HG02938 (cell line): ENCODE measurements around the gene NEURL1B.

ENCODE experiments used
- ATAC-seq: cut with Tn5 transposase; IDR thresholded peaks from one replicate; pipeline ENCODE4 v1.9.1; 2021; ENCODE audit warnings: mild to moderate bottlenecking, moderate library complexity; ENCODE audit not compliant: unreplicated experiment

Gene NEURL1B

GRCh38 chr5:172727551-172727950 lies 86.5 kb downstream of the NEURL1B start:
- no peak for ATAC-seq

GRCh38 chr5:172728481-172729241 lies 87.6 kb downstream of the NEURL1B start:
- ATAC-seq = no peak

GRCh38 chr5:172729588-172729987 lies 88.5 kb downstream of the NEURL1B start:
- ATAC-seq = no peak

DNA sequence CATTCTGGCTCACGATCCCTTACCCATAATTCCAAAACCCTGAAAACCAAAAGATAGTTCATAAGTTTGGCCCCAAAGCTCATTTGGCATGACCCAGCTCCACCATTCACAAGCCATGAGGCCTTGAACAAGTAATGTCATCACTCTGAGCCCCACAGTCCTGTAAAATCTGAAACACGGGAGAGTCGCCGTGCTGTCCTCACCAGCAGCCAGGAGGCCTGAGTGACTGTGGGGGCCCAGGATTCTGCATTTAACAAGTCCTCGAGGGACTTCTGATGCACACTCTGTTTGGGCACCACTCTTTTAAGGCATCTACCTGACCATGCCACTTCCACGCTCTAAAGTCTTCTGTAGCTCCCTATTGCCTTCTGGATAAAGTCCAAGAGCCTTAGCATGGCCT lies 89.2 kb downstream of the NEURL1B start:
- ATAC-seq = no peak

DNA sequence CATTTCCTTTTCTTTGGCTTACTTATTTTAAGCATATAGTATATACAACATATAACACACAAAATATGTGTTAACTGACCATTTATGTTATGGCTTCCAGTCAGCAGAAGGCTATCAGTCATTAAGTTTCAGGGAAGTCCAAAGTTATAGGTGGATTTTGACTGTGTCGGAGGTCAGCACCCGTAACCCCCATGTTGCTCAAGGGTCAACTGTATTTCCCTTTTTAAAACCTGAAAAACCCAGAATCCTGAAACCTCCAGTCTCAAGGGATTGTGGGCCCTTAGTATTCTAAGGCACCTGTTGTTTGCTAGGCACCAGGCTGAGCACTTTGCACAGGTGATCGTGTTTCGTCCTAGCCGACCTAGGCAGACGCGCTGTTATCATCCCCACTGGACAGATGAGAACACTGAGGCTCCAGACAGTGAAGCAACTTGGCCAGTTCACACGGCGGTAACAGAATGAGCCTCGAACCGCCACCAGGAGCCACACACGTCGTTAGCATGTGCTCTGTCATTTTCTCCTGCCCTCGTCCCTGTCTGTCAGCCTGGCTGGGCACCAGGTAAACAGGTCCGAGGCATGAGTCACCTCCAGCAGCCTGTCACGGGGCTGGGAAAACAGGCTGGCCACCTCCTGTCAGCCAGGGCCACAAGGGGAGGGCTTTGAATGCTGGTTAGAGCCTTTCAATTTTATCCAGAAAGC lies 90.1 kb downstream of the NEURL1B start:
- no peak for ATAC-seq

- no peak for ATAC-seq
Measured at GRCh38 chr5:172731680-172732074, 90.6 kb downstream of the NEURL1B start.

- no peak for ATAC-seq
Measured at GRCh38 chr5:172732201-172732865, 91.3 kb downstream of the NEURL1B start.

- no peak for ATAC-seq
Measured at GRCh38 chr5:172733131-172733973, 92.3 kb downstream of the NEURL1B start.

DNA sequence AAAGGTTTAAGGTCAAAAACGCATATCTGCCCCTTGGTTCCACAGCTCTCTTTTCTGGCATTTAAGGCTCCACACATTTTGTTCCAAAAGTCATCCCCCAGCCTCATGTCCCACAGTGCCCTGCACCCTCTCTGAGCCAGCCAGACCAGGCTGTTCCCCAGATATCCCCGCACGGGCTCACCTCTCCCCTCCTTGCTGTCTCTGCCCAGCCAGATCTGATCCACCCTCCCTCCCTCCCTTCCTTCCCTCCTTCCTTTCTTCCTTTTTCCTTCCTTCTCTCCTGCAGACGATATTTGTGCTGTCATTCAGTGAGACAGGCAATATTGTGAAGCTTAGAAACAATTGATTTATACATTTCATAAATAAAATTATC lies 92.9 kb downstream of the NEURL1B start:
- no peak for ATAC-seq

DNA sequence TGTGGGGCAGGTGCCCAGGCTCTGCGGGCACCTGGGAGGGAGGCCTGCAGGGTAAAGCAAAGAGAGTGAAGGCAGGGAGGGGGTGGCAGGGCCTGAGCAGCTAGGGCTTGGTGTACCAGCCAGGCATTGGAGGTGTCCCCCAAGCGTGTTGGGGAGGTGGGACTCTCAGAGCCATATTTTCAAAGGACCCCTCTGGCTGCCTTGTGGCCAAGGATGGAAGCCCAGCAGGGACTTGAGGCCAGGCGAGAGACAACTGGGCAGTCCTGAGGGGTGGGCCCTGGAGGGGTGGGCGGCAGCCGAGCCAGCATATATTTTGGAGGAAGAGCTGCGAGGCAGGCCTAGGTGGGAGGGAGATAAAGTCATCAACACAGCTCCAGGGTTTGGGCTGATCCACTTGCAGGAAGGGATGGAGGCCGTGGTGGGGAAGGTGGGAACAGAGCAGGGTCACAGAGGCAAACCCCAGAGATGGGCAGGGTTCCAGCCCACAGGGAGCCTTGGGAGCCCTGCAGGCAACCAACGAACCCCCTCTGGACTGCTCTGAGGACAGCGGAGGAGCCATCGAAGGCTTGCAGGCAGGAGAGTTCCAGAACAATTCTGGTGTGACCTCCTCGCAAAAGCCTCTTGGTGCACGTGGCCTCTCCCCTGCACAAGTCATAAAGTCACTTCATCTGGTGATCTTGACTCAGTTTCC lies 94.2 kb downstream of the NEURL1B start:
- no peak for ATAC-seq

DNA sequence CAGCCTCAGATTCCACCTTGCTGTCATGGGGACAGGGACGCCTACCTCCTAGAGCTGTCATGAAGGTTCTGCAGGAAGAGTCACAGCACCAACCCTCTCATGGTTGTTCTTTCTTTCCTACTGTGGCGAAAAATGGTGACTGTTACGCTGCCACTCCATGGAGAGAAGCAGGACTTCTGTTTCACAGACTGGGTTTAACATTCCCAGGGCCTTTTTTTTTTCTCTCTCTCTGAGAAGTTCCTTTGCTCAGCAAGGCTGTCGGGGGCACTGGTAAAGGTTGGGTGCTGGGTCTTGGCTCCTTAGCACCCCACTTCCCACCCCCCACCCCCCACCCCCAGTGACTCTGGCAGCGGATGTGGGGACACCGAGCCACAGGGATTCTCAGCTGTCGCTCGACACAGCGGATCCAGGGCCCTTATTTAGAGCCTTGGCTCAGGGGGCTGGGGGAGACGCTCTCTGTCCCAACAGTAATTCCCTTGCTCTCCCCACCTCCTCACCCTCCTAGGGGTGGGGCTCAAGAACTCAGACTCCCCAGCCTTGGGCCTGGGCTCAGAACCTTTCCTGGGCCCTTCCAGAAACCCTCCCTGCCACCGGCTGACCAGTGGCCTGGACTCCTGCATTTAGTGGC lies 95.6 kb downstream of the NEURL1B start:
- no peak for ATAC-seq

DNA sequence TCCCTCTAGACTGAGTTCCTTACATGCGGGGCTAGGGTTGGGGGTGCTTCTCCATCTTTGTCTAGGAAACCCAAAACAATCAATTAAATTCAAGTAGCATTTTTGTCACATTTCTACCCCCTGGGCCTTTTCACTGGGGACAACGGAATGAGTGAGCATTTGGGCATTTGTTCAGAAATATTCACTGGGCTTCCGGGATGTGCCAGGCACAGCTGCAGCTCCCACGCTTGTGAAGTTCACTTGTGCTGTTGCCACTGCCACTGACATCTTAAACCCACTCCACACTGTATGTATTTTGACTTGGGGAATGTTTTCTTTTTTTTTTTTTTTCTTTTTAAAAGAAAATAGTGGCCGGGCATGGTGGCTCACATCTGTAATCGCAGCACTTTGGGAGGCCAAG lies 98.3 kb downstream of the NEURL1B start:
- ATAC-seq = no peak

- ATAC-seq = no peak
Measured at GRCh38 chr5:172740428-172741205, 99.6 kb downstream of the NEURL1B start.
